IPS-NIHi7 (cell line): ENCODE data around the gene METTL22.

Experiments
- DNase-seq: peaks from one replicate; pipeline ENCODE4 v3.0.0; 2012; ENCODE audit warnings: mixed read lengths; ENCODE audit errors: extremely low spot score

METTL22 gene

DNA sequence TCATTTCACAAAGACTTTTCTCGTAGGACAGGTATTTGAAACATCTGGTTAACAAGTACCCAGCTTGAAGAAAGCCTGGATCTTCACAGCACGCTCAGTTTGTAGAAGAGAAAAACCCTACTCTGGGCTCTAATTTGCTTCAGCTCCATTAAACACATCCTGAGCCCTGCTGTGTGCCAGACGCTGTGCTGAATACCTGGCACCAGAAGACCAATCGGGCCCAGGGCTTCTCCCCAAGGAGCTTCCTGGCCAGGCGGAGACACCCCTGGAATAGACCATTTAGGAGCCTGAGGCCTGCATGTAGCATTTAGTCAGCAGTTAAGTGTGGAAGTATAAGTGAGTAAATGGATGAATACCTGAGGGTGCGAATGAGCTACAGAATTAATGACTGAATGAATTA is 44.0 kb downstream of the METTL22 start:
- no peak for DNase-seq

DNA sequence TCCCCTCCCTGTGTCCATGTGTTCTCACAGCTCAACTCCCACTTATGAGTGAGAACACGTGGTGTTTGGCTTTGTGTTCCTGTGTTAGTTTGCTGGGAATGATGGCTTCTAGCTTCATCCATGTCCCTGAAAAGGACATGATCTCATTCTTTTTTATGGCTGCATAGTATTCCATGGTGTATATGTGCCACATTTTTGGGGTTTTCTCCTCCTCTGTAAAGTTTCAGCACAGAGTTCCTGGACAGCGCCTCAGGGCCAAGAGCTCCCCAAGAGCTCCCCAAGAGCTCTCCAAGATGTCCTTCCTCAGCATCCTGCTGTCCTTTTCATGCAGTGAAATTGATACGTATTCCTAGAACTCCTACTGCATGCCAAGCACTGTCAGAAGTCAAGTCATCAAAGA is 46.0 kb downstream of the METTL22 start:
- DNase-seq, result no peak

DNA sequence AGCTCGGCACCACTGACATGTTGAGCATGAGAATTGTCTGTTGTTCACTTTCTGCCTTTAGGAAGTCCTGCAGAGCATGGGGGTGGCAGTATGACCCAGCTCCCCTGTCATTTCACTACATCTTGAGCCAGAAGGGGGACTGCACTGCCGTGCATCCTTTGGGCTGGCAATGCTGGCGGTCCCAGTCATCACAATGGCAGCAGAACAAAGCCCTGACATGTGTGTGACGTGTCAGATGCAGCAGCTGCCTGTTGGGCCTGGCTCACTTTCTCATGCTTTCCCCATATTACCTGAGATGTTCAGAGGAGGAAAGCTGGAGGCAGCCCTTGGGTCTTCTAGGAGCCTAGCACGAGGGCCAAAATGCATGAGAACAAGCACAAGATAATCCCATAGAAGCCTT is 46.6 kb downstream of the METTL22 start:
- DNase-seq, result no peak

DNA sequence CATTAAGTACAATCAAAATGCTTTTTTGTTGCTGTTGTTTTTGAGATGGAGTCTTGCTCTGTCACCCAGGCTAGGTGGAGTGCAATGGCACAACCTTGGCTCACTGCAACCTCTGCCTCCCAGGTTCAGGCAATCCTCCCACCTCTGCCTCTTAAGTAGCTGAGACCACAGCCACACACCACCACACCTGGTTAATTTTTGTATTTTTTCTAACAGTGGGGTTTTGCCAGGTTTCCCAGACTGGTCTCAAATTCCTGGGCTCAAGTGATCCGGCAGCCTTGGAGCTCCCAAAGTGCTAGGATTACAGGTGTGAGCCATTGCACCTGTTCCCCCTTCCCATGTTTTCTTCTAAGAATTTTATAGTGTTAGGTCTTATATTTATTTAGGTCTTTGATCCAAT is 48.0 kb downstream of the METTL22 start:
- no peak for DNase-seq

DNA sequence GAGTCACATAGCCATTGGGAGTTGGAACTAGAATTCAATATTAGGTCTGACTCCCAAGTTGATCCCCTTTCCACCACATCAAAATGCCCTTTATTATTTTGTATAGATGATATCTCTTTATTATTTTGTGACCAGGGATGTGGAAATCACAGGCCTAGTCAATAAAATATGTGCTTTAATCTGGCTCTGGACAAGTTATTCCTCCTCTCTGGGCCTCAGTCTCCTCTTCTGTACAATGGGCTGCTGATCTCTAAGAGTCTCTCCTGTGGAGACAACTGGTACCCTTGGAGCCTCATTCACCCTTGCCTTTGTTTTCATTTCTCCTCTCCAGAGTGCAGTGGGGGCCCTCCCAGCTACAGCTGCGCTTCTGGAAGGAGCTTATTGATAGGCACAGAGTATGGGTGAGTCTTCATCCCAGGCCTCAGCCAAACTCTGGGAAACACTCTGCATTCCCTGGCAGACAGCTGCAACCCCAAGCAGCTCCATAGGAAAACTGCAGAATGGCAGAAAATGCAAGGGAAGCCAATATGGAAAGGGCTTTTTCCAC is 48.6 kb downstream of the METTL22 start:
- DNase-seq, result no peak

DNA sequence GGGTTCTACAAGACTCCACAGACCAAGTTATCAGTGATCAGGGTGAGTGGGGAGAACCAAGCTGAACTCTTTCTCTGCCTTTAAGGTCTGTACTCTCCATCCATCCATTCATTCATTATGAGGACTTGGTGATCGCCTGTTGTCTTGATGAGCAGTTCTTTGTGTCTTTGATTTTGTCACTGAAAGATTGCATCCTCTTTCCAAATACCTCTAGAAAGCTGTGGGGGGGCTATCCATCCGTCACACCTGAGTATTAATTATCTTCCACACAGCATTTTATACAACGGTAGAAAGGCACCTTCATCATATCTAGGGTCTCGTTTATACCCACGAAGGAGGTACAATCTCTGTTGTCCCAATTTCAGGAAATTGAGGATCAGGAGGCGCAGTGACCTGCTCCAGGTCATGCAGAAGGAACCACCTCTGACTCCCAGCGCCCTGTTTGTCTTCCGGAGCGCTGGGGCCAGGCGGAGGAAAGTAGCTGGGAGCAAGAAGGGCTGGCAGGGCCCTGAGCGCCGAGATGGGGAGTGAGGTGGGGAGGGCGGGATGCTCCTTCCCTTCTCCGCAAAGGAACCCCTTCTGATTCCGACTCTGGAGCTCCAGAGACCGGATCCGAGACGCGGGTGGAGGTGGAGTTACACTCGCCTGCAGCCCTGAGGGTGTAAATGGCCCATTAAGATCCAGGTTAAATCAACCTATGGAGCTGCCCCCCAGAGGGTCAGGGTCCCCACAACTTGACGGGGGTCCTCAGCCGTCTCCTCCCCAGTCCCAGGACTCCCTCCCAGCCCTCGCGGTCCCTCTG is 52.3 kb downstream of the METTL22 start:
- DNase-seq, result no peak

DNA sequence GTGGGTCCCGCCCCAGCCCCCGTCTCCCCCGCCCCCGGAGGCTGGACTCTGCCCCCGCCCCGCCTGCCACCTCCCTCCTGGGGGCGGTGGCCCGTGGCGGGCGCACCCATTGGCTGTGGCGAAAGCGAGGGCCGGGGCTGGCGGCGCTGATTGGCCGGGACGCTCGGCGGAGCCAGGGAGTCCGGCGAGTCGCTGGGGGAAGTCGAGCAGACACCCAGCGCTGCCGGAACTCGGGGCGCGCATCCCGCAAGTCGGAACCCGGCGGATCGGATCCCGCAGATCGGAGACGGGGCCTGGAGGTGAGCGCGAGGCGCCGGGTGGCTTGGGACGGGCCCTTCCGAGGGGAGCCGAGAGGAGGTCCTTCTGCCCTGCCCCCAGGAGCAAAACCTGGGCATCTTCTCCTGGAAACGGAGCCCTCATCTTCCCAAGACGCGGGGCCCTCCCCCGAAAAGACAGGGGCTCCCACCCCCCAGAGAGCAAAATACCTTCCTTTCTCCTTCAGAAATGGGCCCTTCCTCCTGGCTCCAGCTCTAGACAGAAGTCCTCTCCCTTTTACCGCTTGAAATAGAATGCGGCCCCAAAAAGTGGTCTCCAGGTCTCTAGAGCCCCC is 53.0 kb downstream of the METTL22 start, which contains the start of gene ABAT:
Gene ABAT, plus strand, starts transcription at position 205 of the 610 bp plus-strand sequence. CDS start 61,123 bp downstream, outside the sequence.
- DNase-seq, result peak; percentile 99

DNA sequence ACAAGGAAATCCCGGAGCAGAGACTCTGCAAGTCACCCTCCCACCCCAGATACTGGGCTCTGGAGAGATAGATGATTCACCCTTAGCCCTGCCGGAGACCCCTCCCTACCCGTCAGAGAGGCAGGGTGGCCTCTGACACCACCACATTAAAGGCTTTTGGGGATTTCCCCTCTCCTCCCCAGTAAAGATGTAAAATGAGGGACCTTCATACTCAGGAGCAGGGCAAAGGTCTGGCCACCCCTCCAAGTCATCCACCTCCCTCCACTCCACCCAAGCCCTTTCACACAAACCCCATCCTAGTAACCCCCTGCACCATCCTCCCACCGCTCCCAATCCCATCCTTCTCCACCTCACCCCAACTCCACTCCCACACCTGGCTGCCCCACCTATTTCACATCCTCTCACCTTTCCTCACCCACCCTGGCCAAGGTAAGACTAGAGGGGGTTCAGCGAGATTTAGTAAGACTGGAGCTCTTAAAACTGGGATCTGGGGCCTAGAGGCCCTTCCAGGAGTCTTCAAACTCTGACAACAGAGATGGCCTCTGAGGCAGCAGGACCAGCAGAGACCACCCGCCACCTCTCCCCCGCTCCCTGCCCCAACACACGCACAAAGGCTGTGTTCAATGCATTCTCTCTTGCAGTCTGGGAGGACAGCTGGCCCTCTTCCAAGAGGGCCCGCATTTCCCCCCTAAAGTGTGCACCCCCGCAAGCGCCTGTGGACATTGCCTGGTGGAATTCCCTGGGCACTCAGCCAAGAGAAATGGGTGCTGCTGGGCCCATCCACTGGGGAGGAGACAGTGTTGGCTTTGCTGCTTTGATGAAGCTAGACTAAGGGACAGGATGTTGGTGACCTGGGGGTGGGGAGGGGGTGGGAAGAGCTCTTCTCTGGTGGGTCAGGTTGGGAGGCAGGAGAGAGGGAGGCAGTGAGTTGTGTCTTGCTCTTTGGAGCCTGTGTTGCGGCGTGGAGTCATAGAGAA is 54.0 kb downstream of the METTL22 start:
- DNase-seq, result no peak

DNA sequence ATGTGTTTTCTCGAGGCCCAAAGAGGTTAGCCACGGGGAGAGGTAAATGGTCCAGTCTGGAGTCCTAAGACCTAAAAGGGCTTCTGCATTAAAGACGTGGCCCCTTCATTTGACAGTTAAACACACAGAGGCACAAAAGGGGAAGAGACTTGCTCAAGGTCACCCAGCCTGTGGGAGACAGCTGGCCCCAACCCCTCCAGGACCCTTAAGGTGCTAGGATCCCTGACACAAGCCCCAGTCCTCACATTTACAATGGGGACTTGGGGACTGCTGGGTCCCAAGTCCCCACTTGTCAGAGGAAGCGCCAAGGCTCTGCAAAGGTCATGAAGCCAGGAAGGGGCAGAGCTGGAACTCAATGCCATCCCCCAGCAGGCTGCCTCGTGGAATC is 54.7 kb downstream of the METTL22 start:
- DNase-seq, result no peak

DNA sequence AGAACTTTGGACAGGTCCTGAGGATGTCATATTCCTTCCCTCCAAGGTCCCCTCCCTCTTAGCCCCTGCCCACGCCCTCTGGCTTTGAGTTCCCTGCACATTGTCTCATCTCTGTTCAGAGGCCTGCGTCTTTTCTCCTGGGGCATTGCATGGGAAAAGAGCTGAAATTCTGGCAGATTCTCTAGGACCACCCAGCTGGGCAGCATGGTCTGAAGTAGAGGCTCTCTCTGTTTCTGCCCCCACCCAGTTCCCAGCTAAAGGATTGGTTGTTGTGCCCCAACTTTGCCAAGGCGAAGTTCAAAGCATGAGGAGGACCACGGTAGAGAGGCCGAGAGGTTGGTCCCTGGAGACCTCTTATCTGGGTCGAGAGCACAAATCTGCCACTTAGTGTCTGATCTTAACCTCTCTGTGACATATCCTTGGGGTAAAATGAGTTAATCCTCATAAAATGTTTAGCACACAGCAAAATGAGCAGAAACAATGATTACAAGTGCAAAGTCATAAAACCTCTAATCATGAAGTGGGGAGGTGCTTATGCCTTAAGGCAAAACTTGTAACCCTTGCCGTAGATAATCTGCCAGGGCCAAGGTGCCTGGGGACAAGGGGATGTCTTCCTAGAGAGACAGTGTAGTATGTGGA is 55.4 kb downstream of the METTL22 start:
- DNase-seq, result no peak

DNA sequence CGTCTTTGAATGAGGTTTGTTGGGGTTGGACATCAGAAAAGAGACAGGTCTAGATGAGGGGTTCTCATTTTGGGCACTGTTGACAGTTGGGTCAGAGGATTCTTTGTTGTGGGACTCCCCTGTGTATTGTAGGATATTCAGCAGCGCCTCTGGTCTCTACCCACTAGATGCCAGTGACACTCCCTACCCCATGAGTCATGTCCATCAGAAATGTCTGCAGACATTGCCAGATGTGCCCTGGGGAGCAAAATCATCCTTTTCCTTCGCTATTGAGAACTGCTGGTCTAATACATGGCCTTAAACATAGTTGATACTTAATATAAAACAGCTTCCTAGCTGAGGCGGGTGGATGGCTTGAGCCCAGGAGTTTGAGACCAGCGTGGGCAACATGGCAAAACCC is 56.0 kb downstream of the METTL22 start:
- DNase-seq, result no peak

DNA sequence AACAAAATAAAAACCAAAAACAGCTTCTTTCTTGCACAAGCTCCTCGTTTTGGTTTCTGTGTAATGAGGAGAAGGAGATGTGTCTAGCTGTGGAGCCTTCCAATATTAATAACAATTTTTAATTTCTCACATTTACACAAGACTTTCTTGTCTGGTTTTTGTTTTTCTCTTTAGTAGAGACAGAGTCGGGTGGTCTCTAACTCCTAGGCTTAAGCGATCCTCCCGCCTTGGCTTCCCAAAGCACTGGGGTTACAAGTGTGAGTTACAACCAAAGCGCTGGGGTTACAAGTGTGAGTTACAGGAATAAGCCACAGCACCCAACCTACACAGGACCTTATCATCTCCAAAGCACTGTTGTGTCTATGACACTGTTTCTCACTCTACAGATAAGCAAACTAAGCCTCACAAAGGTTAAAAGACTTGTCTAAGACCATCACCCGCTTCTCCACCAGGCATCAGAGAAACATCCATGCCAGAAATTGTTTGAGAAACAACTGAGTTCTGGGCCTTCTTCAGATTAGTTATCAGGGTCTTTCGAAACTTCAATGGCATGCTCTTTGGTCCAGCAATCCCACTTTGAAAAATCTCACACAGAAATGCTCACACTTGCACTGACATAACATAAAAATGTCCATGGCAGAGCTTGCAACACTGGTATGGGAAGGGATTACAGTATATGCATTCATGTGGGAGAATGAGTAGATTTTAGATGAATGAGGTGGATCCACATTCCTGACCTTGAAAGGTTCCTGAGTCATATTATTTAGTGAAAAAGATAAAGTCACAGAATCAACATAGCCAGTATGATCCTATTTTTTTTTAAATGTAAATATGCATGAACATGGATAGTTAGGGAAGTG is 56.8 kb downstream of the METTL22 start:
- DNase-seq, result no peak

DNA sequence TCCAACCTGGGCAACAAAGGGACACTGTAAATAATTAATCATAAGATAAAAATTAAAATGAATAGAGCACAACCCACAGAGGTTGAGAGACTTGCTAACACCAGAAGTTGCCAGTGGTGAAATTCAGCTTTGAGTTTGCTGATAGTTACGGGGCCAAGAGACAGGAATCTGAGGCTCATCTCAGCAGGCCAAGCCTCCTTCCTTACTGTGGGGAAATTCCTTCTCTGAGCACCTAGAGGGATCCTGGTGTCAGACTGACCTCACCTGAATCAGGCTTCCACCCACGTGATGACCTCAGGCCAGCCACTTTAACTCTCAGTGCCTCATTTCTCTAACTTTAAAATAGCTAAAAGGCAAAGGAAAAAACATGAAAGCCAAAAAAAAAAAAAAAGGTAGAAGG is 57.7 kb downstream of the METTL22 start:
- no peak for DNase-seq

DNA sequence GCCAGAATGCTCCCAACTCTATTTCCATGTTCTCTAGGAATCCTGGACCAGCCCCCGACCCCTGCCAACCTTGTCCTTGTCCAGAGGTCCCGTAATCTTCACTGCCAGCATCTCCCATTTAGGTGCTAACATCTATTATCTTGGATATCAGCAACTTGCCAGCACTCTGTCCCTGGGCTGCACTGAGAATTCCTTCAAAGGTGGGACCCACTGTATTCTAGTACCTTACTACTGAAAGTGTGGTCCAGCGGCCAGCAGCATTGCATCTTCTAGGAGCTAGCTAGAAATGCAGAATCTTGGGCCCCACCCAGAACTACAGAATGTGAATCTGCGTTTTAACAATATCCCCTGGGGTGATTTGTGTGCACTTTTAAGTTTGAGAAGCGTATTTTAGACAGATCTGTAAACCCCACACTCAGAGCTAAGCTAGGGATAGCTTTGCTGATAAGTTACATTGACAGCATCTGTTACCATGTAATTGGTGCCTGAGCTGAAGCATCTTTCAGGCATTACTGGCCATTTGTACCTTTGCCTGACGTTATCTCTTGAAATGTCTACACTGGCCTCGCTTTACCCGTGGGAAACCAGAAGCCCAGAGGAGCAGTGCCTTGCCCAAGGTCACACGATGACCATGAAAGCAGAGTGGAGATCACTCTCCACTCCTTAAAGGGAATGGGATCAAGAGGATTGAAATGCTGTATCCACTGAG is 61.2 kb downstream of the METTL22 start:
- no peak for DNase-seq

DNA sequence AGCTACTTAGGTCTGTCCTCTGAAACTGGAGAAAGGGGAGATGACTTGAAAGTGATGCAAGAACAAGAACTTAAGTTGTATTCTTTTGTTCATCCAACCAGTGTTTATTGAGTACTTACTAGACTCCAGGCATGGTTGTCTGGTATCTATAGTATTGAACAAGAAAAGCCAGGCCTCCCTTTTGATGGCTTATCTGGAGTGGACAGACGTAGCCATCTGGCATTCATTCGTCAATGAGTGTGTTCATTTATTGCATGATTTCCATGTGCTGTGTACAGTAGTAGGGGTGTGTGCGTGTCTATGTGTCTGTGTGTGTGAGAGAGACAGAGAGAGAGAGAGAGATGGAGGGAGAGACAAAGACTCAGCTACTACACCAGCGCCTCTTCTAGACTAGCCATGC is 62.1 kb downstream of the METTL22 start:
- DNase-seq, result no peak

DNA sequence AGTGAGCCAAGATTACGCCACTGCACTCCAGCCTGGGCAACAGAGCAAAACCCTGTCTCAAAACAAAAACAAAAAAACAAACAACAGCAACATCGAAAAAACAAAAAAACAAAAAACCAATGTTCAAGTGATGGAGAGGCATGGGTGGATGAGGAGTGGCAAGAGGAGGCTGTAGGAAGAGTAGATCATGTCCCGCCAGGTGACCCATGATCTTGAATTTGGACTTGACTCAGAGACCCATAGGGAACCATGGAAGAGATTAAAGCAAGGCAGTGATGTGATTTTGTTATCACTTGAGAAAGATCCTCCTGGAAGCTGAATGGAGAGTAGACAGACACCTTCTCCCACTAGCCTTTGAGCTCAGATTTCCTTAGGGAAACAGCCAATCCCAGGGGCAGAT is 64.1 kb downstream of the METTL22 start:
- DNase-seq, result no peak

DNA sequence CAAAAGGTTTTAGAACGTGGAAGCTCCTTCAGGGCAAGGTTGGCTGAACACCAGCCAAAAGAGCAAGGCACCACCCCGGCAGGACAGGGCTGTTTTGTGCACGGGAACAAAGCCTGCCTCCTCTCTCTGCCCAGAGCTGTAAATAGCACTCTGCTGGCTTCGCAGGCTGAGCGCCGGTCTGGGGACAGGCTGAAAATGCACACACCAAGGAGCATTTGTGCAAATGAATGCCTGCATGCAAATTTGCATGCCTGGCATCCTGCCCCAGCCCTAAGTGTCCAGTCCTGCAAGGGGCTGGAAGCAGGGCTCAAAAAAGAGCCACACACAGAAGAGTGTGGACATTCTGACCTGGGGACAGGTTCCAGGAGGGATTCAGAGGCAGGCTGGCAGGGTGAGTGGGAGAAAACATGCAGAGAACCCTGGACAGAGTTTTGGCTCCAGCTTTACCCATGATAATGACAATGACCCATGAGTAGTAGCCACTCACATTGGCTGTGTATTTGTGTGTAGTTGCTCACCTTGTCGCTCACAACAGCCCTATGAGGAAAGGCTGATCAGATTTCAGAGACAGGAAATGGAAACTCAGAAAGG is 64.6 kb downstream of the METTL22 start:
- DNase-seq, result peak; percentile 34

DNA sequence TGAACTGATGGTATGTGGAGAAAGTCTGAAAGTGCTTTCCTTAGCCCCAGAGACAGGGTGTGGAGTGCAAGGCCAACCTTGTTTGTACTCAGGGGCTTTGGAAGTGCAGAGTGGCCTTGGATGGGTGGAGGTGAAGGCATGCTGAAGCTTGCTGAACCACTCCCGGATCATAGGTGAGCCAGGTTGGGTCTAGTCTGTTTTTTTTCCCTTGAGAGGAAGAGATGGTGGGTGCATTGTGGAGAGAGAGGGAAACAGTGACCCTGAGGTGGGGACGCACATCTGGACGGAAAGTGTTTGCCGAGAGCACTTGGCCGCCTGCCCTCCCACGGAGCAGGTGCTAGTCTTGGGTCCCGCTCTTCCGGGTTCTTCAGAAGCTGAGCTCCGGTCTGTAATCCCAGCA is 65.4 kb downstream of the METTL22 start:
- no peak for DNase-seq

DNA sequence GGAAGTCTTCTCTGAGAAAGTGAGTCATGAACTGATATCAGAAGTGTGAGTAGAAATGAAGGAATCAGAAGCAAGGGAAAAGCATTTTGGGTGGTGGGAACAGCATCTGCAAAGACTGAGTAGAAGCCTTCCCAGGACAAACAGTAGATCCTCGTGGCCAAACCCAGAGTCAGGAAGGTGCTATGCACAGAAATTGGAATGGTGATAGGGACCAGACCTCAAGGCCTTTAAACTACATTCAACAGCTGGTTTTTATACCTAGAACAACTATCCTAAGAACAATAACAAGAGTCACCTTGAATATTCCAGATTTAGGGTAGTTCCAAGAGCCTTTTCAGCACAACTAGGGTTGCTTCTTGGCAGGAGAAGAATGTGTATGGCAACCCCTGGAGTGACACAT is 68.2 kb downstream of the METTL22 start:
- no peak for DNase-seq

DNA sequence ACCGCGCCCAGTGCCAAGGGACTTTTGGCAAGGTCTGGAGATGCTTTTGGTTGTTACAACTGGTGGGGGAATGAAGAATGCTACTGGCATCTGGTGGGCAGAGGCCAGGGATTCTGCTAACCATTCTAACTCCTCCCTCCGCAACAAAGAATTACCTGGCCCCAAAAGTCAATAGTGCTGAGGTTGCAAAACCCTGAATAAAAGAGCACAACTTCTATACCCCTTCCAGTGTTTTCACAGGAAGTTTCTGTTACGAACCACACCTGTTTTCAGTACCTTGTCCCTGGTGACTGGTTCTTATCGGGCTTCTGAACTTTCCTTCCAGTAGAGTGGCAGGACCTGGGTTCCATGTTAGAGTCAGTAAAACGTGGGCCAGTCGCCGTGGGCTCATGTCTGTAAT is 70.2 kb downstream of the METTL22 start:
- DNase-seq, result no peak
